Neuronal stem cell (in vitro differentiated cells): Measurements from ENCODE around the gene PWWP2B.

ENCODE experiments used
- DNase-seq: peaks from one replicate; pipeline ENCODE4 v3.0.0-alpha.2; 2013; ENCODE audit warnings: low spot score
- H2AFZ ChIP-seq: one replicate; pipeline ENCODE4 v1.6.1; 2013; ENCODE audit warnings: mild to moderate bottlenecking, low read length, inconsistent platforms
- H2AK5ac ChIP-seq: 2 replicates; pipeline ENCODE4 v1.6.1; 2013; ENCODE audit warnings: low read depth, mild to moderate bottlenecking, inconsistent platforms, low read length, moderate library complexity, mixed read lengths
- H2BK120ac ChIP-seq: 2 replicates; pipeline ENCODE4 v1.6.1; 2013; ENCODE audit warnings: low read depth, mild to moderate bottlenecking, inconsistent platforms, low read length, moderate library complexity, mixed read lengths
- H2BK12ac ChIP-seq: one replicate; pipeline ENCODE4 v1.6.1; 2013; ENCODE audit warnings: low read length, inconsistent platforms
- H2BK15ac ChIP-seq: 2 replicates; pipeline ENCODE4 v1.6.1; 2013; ENCODE audit warnings: mild to moderate bottlenecking, low read length, inconsistent platforms, mixed read lengths
- H2BK5ac ChIP-seq: one replicate; pipeline ENCODE4 v1.6.1; 2013; ENCODE audit warnings: inconsistent platforms, mild to moderate bottlenecking, low read length, moderate library complexity
- H3K14ac ChIP-seq: one replicate; pipeline ENCODE4 v1.6.1; 2013; ENCODE audit warnings: low read length, inconsistent platforms
- H3K18ac ChIP-seq: 2 replicates; pipeline ENCODE4 v1.6.1; 2013; ENCODE audit warnings: low read length, inconsistent platforms
- H3K23ac ChIP-seq: 2 replicates; pipeline ENCODE4 v1.6.1; 2013; ENCODE audit warnings: low read depth, mild to moderate bottlenecking, mixed read lengths, low read length, inconsistent platforms; ENCODE audit not compliant: poor library complexity
- H3K27ac ChIP-seq: replicated peaks from 3 replicates; pipeline ENCODE4 v1.5.1; 2013; ENCODE audit warnings: low read length, inconsistent platforms
- H3K27me3 ChIP-seq, 3 experiments: 2 replicates each; pipeline ENCODE4 v1.6.1; 2013; ENCODE audit warnings: low read length in 3 of 3, mild to moderate bottlenecking in 2 of 3, inconsistent platforms in 1 of 3, low read depth in 1 of 3, mixed read lengths in 1 of 3, moderate library complexity in 1 of 3; ENCODE audit not compliant: control insufficient read depth in 3 of 3, insufficient read depth in 3 of 3
- H3K36me3 ChIP-seq, 2 donors: replicated peaks in 1 of 2; 2 replicates each; pipeline ENCODE4 v1.6.1; 2013; ENCODE audit warnings: low read length in 2 of 2; ENCODE audit not compliant: control insufficient read depth in 2 of 2, insufficient read depth in 2 of 2
- H3K4ac ChIP-seq: 2 replicates; pipeline ENCODE4 v1.6.1; 2013; ENCODE audit warnings: inconsistent platforms, mild to moderate bottlenecking, low read length, moderate library complexity
- H3K4me1 ChIP-seq, 2 donors: 1 replicate in 1 of 2; 2 replicates in 1 of 2; pipeline ENCODE4 v1.6.1; 2013; ENCODE audit warnings: low read length in 2 of 2, low read depth in 1 of 2; ENCODE audit not compliant: control insufficient read depth in 2 of 2, insufficient read depth in 1 of 2
- H3K4me2 ChIP-seq: one replicate; pipeline ENCODE4 v1.6.1; 2013; ENCODE audit warnings: mild to moderate bottlenecking, low read length, inconsistent platforms; ENCODE audit not compliant: insufficient read depth, poor library complexity, severe bottlenecking
- H3K4me3 ChIP-seq, 2 donors: 2 replicates each; pipeline ENCODE4 v1.5.1; 2013; ENCODE audit warnings: low read length in 2 of 2, mild to moderate bottlenecking in 2 of 2, inconsistent platforms in 1 of 2, moderate library complexity in 1 of 2
- H3K79me1 ChIP-seq: one replicate; pipeline ENCODE4 v1.6.1; 2013; ENCODE audit warnings: low read depth, mild to moderate bottlenecking, inconsistent platforms, low read length, moderate library complexity
- H3K9ac ChIP-seq: one replicate; pipeline ENCODE4 v1.6.1; 2013; ENCODE audit warnings: mild to moderate bottlenecking, low read depth, low read length, inconsistent platforms; ENCODE audit not compliant: poor library complexity
- H3K9me3 ChIP-seq, 2 donors: replicated peaks in 1 of 2; 2 replicates each; pipeline versions ENCODE3 to v1.6.1; 2013; ENCODE audit warnings: low read length in 2 of 2, mild to moderate bottlenecking in 2 of 2, inconsistent platforms in 1 of 2, low read depth in 1 of 2, mixed read lengths in 1 of 2, moderate library complexity in 1 of 2; ENCODE audit not compliant: control insufficient read depth in 2 of 2, insufficient read depth in 1 of 2
- H4K8ac ChIP-seq: one replicate; pipeline ENCODE4 v1.6.1; 2013; ENCODE audit warnings: low read depth, mild to moderate bottlenecking, inconsistent platforms, low read length, moderate library complexity
- H4K91ac ChIP-seq: one replicate; pipeline ENCODE4 v1.6.1; 2013; ENCODE audit warnings: low read length, low read depth, mild to moderate bottlenecking, inconsistent platforms; ENCODE audit not compliant: poor library complexity
- WGBS, 2 donors: extraction: QIAGEN DNeasy Blood & Tissue Kit; methylation state at CpG; one replicate each; pipeline ENCODE4 v1.1.7; 2013; ENCODE audit warnings: missing lambda C conversion rate in 2 of 2, mixed read lengths in 1 of 2; ENCODE audit not compliant: insufficient read length in 2 of 2, insufficient replicate concordance in 1 of 2; ENCODE audit errors: extremely low coverage in 2 of 2; 5-methylcytosine and 5-hydroxymethylcytosine counted together

The PWWP2B gene

DNA sequence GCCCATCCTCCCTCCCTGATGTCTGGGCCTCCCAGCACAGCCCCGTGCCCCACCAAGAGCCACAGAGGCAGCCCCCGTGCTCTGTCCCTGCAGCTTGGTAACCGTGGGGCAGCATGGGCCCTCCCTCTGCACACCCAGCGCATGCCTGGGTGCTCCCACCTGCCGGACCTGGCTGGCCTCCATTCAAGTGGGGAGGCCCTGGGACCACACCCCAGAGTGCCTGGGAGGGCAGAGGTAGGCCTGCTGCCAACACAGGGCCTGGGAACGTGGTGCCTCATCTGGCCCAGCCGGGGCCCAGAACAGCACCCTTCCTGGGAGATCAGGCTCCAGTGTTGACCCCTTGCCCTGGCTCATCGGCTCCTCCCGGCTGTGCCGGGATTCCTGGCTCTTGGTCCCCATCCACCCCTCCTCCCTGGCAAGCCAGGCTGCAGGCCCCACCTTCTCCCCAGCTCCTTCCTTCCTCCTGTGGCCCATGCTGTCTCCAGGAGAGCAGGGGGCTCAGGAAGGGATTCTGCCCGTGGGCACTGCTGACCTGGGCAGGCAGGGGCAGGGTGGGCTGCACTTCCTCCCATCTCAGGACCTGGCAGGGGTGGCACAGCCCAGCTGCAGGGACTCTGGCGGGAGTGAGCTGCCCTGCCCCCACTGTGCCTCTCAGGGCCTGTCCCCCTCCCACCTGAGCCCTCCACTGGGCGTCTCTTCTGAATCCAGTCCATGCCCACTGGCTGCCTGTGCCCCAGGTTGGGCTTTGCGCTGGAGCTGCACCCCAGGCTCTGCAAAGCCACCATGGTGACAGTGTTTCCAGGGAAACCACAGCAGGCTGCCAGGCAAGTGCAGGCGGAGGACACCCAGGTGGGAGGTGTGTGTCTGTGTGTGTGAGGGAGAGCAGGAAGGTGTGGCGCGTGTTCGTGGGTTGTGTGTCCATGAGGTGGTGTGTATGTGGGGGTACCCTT lies 32.6 kb downstream of the PWWP2B start:
- Histone ChIP-seq H3K9me3 (peaks cover 0 to 7% of the 10 kb centered on the region in 2 donors), H3K27ac (no peak overlapping the region), H3K36me3 (peaks cover 0 to 3% of the 10 kb centered on the region in 2 donors), H3K4me2 (no peak overlapping the region), H3K14ac (peak overlapping the region; percentile 58), H4K91ac (no peak overlapping the region), H3K27me3 (peaks cover 0 to 1% (median 0%) of the 10 kb centered on the region in 3 experiments), H3K9ac (peak overlapping the region; percentile 72), H2BK120ac (no peak overlapping the region), H3K79me1 (peaks cover 8% of the 10 kb centered on the region), H3K4me3 (no peak overlapping the region), H2AFZ (no peak overlapping the region), H3K4me1 (peaks cover 0 to 11% of the 10 kb centered on the region in 2 donors), H2BK15ac (peak overlapping the region; percentile 82), H2BK5ac (peak overlapping the region; percentile 78), H3K18ac (peak overlapping the region; percentile 86), H3K4ac (no peak overlapping the region), H4K8ac (peak overlapping the region; percentile 43), H2AK5ac (peak overlapping the region; percentile 30), H3K23ac (no peak overlapping the region), H2BK12ac (no peak overlapping the region)
- WGBS, 2 donors = no CpG with 5 or more reads among the region's 18 CpGs
- DNase-seq = no peak

DNA sequence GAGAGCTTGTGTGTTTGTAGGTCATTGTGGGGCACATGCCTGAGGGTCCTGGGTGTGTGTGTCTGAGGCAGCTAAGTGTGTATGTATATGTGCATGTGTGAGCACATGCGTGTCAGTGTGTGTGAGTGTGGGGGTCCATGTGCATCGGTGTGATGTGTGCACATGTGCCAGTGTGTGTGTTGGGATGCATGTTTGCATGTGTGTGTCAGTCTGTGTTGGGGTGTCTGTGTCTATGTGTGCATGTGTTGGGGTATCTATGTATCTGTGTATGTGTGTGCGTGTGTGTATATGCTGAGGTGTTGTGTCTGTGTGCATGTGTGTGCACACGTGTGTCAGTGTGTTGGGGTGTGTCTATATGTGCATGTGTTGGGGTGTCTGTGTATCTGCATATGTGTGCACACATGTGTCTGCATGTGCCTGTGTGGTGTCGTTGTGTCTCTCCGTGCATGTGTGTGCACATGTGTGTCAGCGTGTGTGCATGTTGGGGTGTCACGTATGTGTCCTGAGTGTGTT lies 33.3 kb downstream of the PWWP2B start:
- peaks cover 0 to 3% of the 10 kb centered on the region in 2 donors for H3K9me3 ChIP-seq
- peak overlapping the region; percentile 86 for H2BK15ac ChIP-seq
- no peak overlapping the region for H2AFZ ChIP-seq
- H2BK5ac ChIP-seq = peak overlapping the region; percentile 78
- H3K79me1 ChIP-seq = peaks cover 6% of the 10 kb centered on the region
- H2AK5ac ChIP-seq = peak overlapping the region; percentile 96
- peak overlapping the region; percentile 86 for H3K18ac ChIP-seq
- H3K27me3 ChIP-seq = peaks cover 0 to 1% (median 0%) of the 10 kb centered on the region in 3 experiments
- no peak overlapping the region for H4K91ac ChIP-seq
- no CpG with 5 or more reads among the region's 8 CpGs for WGBS, 2 donors
- peaks cover 0 to 11% of the 10 kb centered on the region in 2 donors for H3K4me1 ChIP-seq
- peak overlapping the region; percentile 43 for H4K8ac ChIP-seq
- H3K4me3 ChIP-seq = peak overlapping the region in 1 of 2 donors; percentile 7
- H3K14ac ChIP-seq = peak overlapping the region; percentile 10
- DNase-seq = no peak
- no peak overlapping the region for H3K9ac ChIP-seq
- H3K4me2 ChIP-seq = no peak overlapping the region
- H3K4ac ChIP-seq = peak overlapping the region; percentile 56
- H3K27ac ChIP-seq = no peak overlapping the region
- no peak overlapping the region for H2BK120ac ChIP-seq
- H3K36me3 ChIP-seq = peaks cover 0 to 3% of the 10 kb centered on the region in 2 donors
- H2BK12ac ChIP-seq = peak overlapping the region; percentile 82
- H3K23ac ChIP-seq = no peak overlapping the region

DNA sequence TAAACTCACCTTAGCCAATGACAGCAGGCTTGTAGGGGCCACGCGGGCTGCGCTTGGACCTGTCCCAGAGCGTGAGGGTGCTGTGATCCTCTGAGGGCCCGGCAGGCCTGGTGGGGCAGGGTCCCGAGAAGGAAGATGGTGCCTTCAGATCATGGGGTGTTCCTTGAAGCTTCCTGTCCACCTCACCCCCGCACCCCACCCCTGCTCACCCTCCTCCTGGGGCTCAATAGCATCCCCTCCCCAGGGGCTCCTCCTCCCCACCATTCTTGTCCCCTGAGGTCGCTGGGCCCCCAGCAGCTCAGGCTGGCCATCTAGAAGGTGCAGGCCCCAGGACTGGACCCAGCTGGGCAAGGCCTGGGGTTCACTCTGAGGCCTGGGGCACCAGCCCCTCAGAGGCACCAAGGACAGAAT lies 33.9 kb downstream of the PWWP2B start:
- Histone ChIP-seq H3K9me3 (no peaks in the 10 kb centered on the region), H2AK5ac (peak overlapping the region; percentile 96), H2BK120ac (peak overlapping the region; percentile 68), H3K4me3 (no peak overlapping the region), H3K18ac (peak overlapping the region; percentile 33), H2BK5ac (peak overlapping the region; percentile 78), H3K14ac (no peak overlapping the region), H3K27ac (no peak overlapping the region), H2AFZ (no peak overlapping the region), H4K91ac (no peak overlapping the region), H2BK15ac (peak overlapping the region; percentile 86), H3K4me2 (no peak overlapping the region), H3K4ac (peak overlapping the region; percentile 56), H3K27me3 (no peaks in the 10 kb centered on the region), H3K9ac (no peak overlapping the region), H3K4me1 (peaks cover 0 to 9% of the 10 kb centered on the region in 2 donors), H3K79me1 (peaks cover 4% of the 10 kb centered on the region), H4K8ac (no peak overlapping the region), H2BK12ac (peak overlapping the region; percentile 82), H3K36me3 (peaks cover 0 to 3% of the 10 kb centered on the region in 2 donors), H3K23ac (no peak overlapping the region)
- no CpG with 5 or more reads among the region's 8 CpGs for WGBS, 2 donors
- no peak for DNase-seq
